GM12878 (cell line): ENCODE data around the gene PHF14. TPM values are rescaled to one million over a fixed set of nuclear protein-coding genes. Genes with fewer than 3 reads are reported as not detected.

Source experiments
- ATAC-seq: fragments of 200-7000 bp; cut with Tn5 transposase; 3 replicates; pipeline ENCODE4 v1.9.1; 2020; ENCODE audit warnings: mild to moderate bottlenecking, moderate library complexity
- BruUV-seq: library from RNA; stranded (reverse); fragments of 400-500 nt; replicated peaks from 2 replicates; lab custom pipeline; 2021; lab: Mats Ljungman, UMichigan
- CTCF ChIA-PET: fragments of 300-600 bp; sonication (Branson Sonifier 250); formaldehyde crosslinking; extraction: SDS; loops from one replicate; lab custom pipeline; 2021; ENCODE audit warnings: inconsistent platforms; lab: Yijun Ruan, JAX
- POLR2A ChIA-PET: fragments of 350-600 bp; formaldehyde crosslinking; extraction: SDS; loops from one replicate; lab custom pipeline; 2021; ENCODE audit warnings: inconsistent platforms; lab: Charles Lee
- RAD21 ChIA-PET: fragments of 300-600 bp; sonication (Branson Sonifier 250); formaldehyde crosslinking; loops from one replicate; lab custom pipeline; 2023; ENCODE audit warnings: antibody characterized with exemption; ENCODE audit not compliant: unreplicated experiment; lab: Charles Lee
- SMC1A ChIA-PET: fragments of 300-600 bp; sonication (Branson Sonifier 250); formaldehyde crosslinking; loops from one replicate; lab custom pipeline; 2023; ENCODE audit not compliant: unreplicated experiment, uncharacterized antibody; lab: Charles Lee
- DNase-seq: peaks from one replicate; pipeline ENCODE4 v3.0.0-alpha.2; 2011; ENCODE audit warnings: low read depth, low spot score
- FAIRE-seq: peaks from 3 replicates; lab custom pipeline; 2011; peaks lifted over from hg19 to GRCh38; lab: Jason Lieb, UNC
- H2AFZ ChIP-seq: 2 replicates; pipeline ENCODE4 v1.6.0; 2011; ENCODE audit warnings: low read depth, low read length, control low read depth; ENCODE audit not compliant: control insufficient read depth
- H3K27ac ChIP-seq: 2 replicates; pipeline ENCODE4 v1.5.1; 2011; ENCODE audit warnings: control low read depth; ENCODE audit not compliant: control insufficient read depth, insufficient read depth
- H3K27me3 ChIP-seq, 2 experiments: replicated peaks in 1 of 2; 2 replicates each; pipeline versions ENCODE4 v1.6.0 to v1.6.1; 2011; ENCODE audit warnings: low read length in 1 of 2; ENCODE audit not compliant: control insufficient read depth in 2 of 2, insufficient read depth in 2 of 2
- H3K36me3 ChIP-seq, 2 experiments: 2 replicates each; pipeline ENCODE4 v1.5.1; 2011; ENCODE audit warnings: low read length in 1 of 2; ENCODE audit not compliant: control insufficient read depth in 2 of 2, insufficient read depth in 2 of 2
- H3K4me1 ChIP-seq: 2 replicates; pipeline ENCODE4 v1.6.1; 2011; ENCODE audit warnings: mild to moderate bottlenecking, low read length, moderate library complexity, mixed read lengths; ENCODE audit not compliant: control insufficient read depth, insufficient read depth
- H3K4me2 ChIP-seq: 2 replicates; pipeline ENCODE4 v1.6.0; 2011; ENCODE audit warnings: control low read depth; ENCODE audit not compliant: control insufficient read depth, insufficient read depth
- H3K4me3 ChIP-seq: fragments of 200-600 bp; sonication (generic); 2 replicates; pipeline ENCODE4 v1.5.1; 2016
- H3K79me2 ChIP-seq: 2 replicates; pipeline ENCODE4 v1.6.0; 2011; ENCODE audit warnings: low read length; ENCODE audit not compliant: control insufficient read depth, insufficient read depth
- H3K9ac ChIP-seq: 2 replicates; pipeline ENCODE4 v1.8.0; 2011; ENCODE audit warnings: low read length, control low read depth, mixed read lengths; ENCODE audit not compliant: control insufficient read depth, insufficient read depth
- H3K9me3 ChIP-seq: replicated peaks from 3 replicates; pipeline ENCODE4 v1.5.1; 2011; ENCODE audit warnings: mild to moderate bottlenecking, low read length; ENCODE audit not compliant: control insufficient read depth, insufficient read depth
- H4K20me1 ChIP-seq: 2 replicates; pipeline ENCODE4 v1.6.0; 2011; ENCODE audit not compliant: control insufficient read depth, insufficient read depth
- CBX5 ChIP-seq: sonication (generic); IDR thresholded peaks from 2 replicates; pipeline ENCODE4 v1.6.1; 2016; ENCODE audit warnings: low read depth, moderate library complexity, mild to moderate bottlenecking, inconsistent platforms
- CHD1 ChIP-seq: IDR thresholded peaks from 2 replicates; pipeline ENCODE4 v1.6.1; 2012; ENCODE audit warnings: low read depth, low read length, improper control_type of control experiment
- EGR1 ChIP-seq, 2 experiments: IDR thresholded peaks; 1 replicate in 1 of 2; 2 replicates in 1 of 2; pipeline ENCODE4 v1.6.1; 2011 to 2012; ENCODE audit warnings: low read depth in 2 of 2, low read length in 2 of 2, borderline replicate concordance in 1 of 2, mild to moderate bottlenecking in 1 of 2, moderate library complexity in 1 of 2
- EZH2 ChIP-seq: IDR thresholded peaks from 2 replicates; pipeline ENCODE4 v1.6.1; 2012; ENCODE audit warnings: low read depth, mild to moderate bottlenecking, control low read depth, inconsistent platforms, low read length, borderline replicate concordance; ENCODE audit not compliant: control insufficient read depth
- MAX ChIP-seq: IDR thresholded peaks from 2 replicates; pipeline ENCODE4 v1.6.1; 2012; ENCODE audit warnings: low read depth, low read length, improper control_type of control experiment
- MLLT1 ChIP-seq: fragments of 450-650 bp; IDR thresholded peaks from 2 replicates; pipeline ENCODE4 v1.6.1; 2016; ENCODE audit warnings: mild to moderate bottlenecking
- PKNOX1 ChIP-seq: fragments of 450-650 bp; IDR thresholded peaks from 2 replicates; pipeline ENCODE4 v1.6.1; 2016; ENCODE audit warnings: mild to moderate bottlenecking
- RELA ChIP-seq: fragments of 450-650 bp; IDR thresholded peaks from 2 replicates; pipeline ENCODE4 v1.8.0; 2014; ENCODE audit warnings: borderline replicate concordance; ENCODE audit not compliant: partially characterized antibody
- SMAD5 ChIP-seq: IDR thresholded peaks from 2 replicates; pipeline ENCODE4 v1.6.1; 2016; ENCODE audit warnings: antibody characterized with exemption, low read depth
- STAT1 ChIP-seq: fragments of 450-650 bp; conservative IDR thresholded peaks from 2 replicates; pipeline ENCODE4 v1.6.1; 2014; ENCODE audit warnings: antibody characterized with exemption, mild to moderate bottlenecking
- SUPT20H ChIP-seq: IDR thresholded peaks from 2 replicates; pipeline ENCODE4 v1.6.1; 2011; ENCODE audit warnings: low read depth, mild to moderate bottlenecking, low read length, moderate library complexity, borderline replicate concordance; ENCODE audit not compliant: control insufficient read depth
- WGBS: methylation state at CpG from one replicate; pipeline ENCODE4 v1.1.6; 2016; ENCODE audit warnings: low lambda C conversion rate; ENCODE audit not compliant: insufficient replicate concordance, insufficient coverage; ENCODE audit errors: missing lambda C conversion rate; 5-methylcytosine and 5-hydroxymethylcytosine counted together
- in situ Hi-C: fragments of 300-500 bp; cut with MboI; formaldehyde crosslinking; loops from 9 replicates; pipeline ENCODE4 v1.14.3; 2018; ENCODE audit warnings: mixed read lengths
- intact Hi-C: fragments of 100-400 bp; cut with micrococcal nuclease; formaldehyde crosslinking; loops from one replicate; pipeline ENCODE4 v1.14.2; 2022; ENCODE audit not compliant: unreplicated experiment
- polyA plus RNA-seq, 11 experiments: library from polyadenylated mRNA; depleted of rRNA in 4 of 11; unstranded in 6 of 11; stranded (reverse) in 5 of 11; fragments of >200 nt; fragmentation: Nextera tagmentation in 4 of 11; fragmentation: Illumina TruSeq in 1 of 11; extraction: Ambion mirVana in 4 of 11; extraction: Trizol in 1 of 11; gene quantifications; 1 replicate in 1 of 11; 2 replicates in 10 of 11; pipeline versions ENCODE4 v1.2.1 to v1.2.3, GENCODE V29; 2011 to 2016; ENCODE audit warnings: inconsistent platforms in 2 of 11, missing spikeins in 2 of 11, low read depth in 1 of 11
- total RNA-seq, 4 experiments: library from RNA; depleted of rRNA in 3 of 4; stranded (reverse); fragments of >200 nt in 3 of 4; fragmentation: Illumina TruSeq in 1 of 4; extraction: Trizol in 1 of 4; gene quantifications; 2 replicates each; pipeline versions ENCODE4 v1.2.1 to v1.2.3, GENCODE V29; 2013 to 2021

Gene PHF14
- total and polyA plus RNA-seq, 10 of the 15 experiments (the other 5 are each of a cell fraction or from before 2014, with no cell fraction given) = 21.3 to 47.1 (median 29.9) TPM

- DNase-seq (no peak), FAIRE-seq (peak; percentile 44), ATAC-seq (peak; percentile 45)
- Histone ChIP-seq H3K4me3 (no peak overlapping the region), H3K79me2 (no peaks in the 10 kb centered on the region), H4K20me1 (no peaks in the 10 kb centered on the region), H3K36me3 (no peaks in the 10 kb centered on the region), H3K4me2 (no peak overlapping the region), H3K27ac (no peak overlapping the region), H3K27me3 (no peaks in the 10 kb centered on the region), H3K9me3 (no peaks in the 10 kb centered on the region), H3K9ac (no peak overlapping the region), H3K4me1 (no peaks in the 10 kb centered on the region; the same call in 1 of the 2 replicates), H2AFZ (no peak overlapping the region)
- in situ Hi-C loops = no loop called here
- ChIA-PET POLR2A (no interaction called here), RAD21 (interaction anchor here (1.6 kb wide), 1 partner anchor 235 kb away, joined by 4 read pairs; no protein-coding TSS in a partner anchor), SMC1A (interaction anchor here (0.7 to 1.2 kb wide), 3 partner anchors 13 to 24 kb away, joined by 3 to 4 read pairs (median 3); no protein-coding TSS in a partner anchor), CTCF (interaction anchor here (2.6 kb wide), 1 partner anchor 36 kb away, joined by 7 read pairs; no protein-coding TSS in a partner anchor)
- BruUV-seq = no TSS peak
- no peak for TF ChIP-seq EZH2
- TF ChIP-seq SMAD5 = no peak
- TF ChIP-seq EGR1 (IDR thresholded peaks at IDR 0.05; ENCODE audit: borderline replicate concordance in 1 of 2, low read depth in 2 of 2, low read length in 2 of 2) = no peak
- WGBS = 37% methylated on average over 3 of the region's 3 CpGs
- intact Hi-C loops = no loop called here
Measured at GRCh38 chr7:11175371-11175770, 201.7 kb downstream of the PHF14 start.

GRCh38 chr7:11175887-11176286, 202.2 kb downstream of the PHF14 start:
- H3K4me2 ChIP-seq = no peak overlapping the region
- ChIA-PET POLR2A (no interaction called here), CTCF (interaction anchor here (2.6 kb wide), 1 partner anchor 36 kb away, joined by 7 read pairs; no protein-coding TSS in a partner anchor), SMC1A (interaction anchor here (0.7 to 0.8 kb wide), 2 partner anchors 12 to 24 kb away, joined by 3 to 4 read pairs; no protein-coding TSS in a partner anchor), RAD21 (interaction anchor here (1.6 kb wide), 1 partner anchor 235 kb away, joined by 4 read pairs; no protein-coding TSS in a partner anchor)
- H3K9me3 ChIP-seq = no peaks in the 10 kb centered on the region
- in situ Hi-C loops = no loop called here
- WGBS = 29% methylated on average over 3 of the region's 3 CpGs
- H3K27ac ChIP-seq = no peak overlapping the region
- no peak overlapping the region for H3K9ac ChIP-seq
- intact Hi-C loops = no loop called here
- no peak overlapping the region for H2AFZ ChIP-seq
- ATAC-seq = no peak
- no peaks in the 10 kb centered on the region for H3K36me3 ChIP-seq
- no peak for TF ChIP-seq MLLT1
- no peak for TF ChIP-seq PKNOX1
- no peak for TF ChIP-seq MAX
- no peak for TF ChIP-seq CHD1
- TF ChIP-seq STAT1 = no peak
- TF ChIP-seq SUPT20H = no peak
- TF ChIP-seq CBX5 = no peak
- TF ChIP-seq RELA = no peak
- no peaks in the 10 kb centered on the region for H4K20me1 ChIP-seq
- no peaks in the 10 kb centered on the region for H3K27me3 ChIP-seq
- no peak for DNase-seq
- no peak overlapping the region for H3K4me3 ChIP-seq
- no TSS peak for BruUV-seq
- H3K4me1 ChIP-seq = no peaks in the 10 kb centered on the region; the same call in 1 of the 2 replicates
- H3K79me2 ChIP-seq = no peaks in the 10 kb centered on the region
- peak; percentile 27 for FAIRE-seq
